Measurements from ENCODE around the gene CDC5L. TPM values are rescaled to one million over a fixed set of nuclear protein-coding genes. Genes with fewer than 3 reads are reported as not detected.
A peak's percentile ranks its signal among the peaks of the same experiment; 100 is the strongest.

CDC5L gene
- total RNA-seq, 1 experiment from 2014 or later = 23.8 TPM

- no peak for DNase-seq
- POLR2A ChIA-PET = no interaction called here
- CTCF ChIA-PET = no interaction called here
- Histone ChIP-seq H3K4me1 (no peaks in the 10 kb centered on the region), H3K9me3 (no peaks in the 10 kb centered on the region), H3K27me3 (replicated peaks; ENCODE audit: control insufficient read depth, insufficient read depth, low read length) (no peaks in the 10 kb centered on the region), H3K36me3 (ENCODE audit: control insufficient read depth, insufficient read depth, low read length) (peaks cover 4% of the 10 kb centered on the region), H3K4me3 (ENCODE audit: low read depth, low read length) (no peak overlapping the region)
- H3K27me3 Mint-ChIP-seq (ENCODE audit: insufficient read depth, unreplicated experiment) = no peaks in the 10 kb centered on the region
- TF ChIP-seq, protein P1, sequence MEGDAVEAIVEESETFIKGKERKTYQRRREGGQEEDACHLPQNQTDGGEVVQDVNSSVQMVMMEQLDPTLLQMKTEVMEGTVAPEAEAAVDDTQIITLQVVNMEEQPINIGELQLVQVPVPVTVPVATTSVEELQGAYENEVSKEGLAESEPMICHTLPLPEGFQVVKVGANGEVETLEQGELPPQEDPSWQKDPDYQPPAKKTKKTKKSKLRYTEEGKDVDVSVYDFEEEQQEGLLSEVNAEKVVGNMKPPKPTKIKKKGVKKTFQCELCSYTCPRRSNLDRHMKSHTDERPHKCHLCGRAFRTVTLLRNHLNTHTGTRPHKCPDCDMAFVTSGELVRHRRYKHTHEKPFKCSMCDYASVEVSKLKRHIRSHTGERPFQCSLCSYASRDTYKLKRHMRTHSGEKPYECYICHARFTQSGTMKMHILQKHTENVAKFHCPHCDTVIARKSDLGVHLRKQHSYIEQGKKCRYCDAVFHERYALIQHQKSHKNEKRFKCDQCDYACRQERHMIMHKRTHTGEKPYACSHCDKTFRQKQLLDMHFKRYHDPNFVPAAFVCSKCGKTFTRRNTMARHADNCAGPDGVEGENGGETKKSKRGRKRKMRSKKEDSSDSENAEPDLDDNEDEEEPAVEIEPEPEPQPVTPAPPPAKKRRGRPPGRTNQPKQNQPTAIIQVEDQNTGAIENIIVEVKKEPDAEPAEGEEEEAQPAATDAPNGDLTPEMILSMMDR (IDR thresholded peaks at IDR 0.05; ENCODE audit: insufficient read depth in 1 of 2, low read depth in 1 of 2, low read length in 1 of 2, severe bottlenecking in 1 of 2, unreplicated experiment in 1 of 2) = no peak
- H3K4me3 Mint-ChIP-seq (ENCODE audit: unreplicated experiment) = no peak overlapping the region
- H3K27ac Mint-ChIP-seq (ENCODE audit: unreplicated experiment) = no peak overlapping the region
- no peaks in the 10 kb centered on the region for H3K4me1 Mint-ChIP-seq (ENCODE audit: low read depth, unreplicated experiment)
- H3K36me3 Mint-ChIP-seq (ENCODE audit: insufficient read depth, unreplicated experiment) = peaks cover 76% of the 10 kb centered on the region
- intact Hi-C loops (cut with micrococcal nuclease; ENCODE audit: unreplicated experiment) = no loop called here
- no TSS peak for BruUV-seq (replicated peaks)
- H3K9me3 Mint-ChIP-seq (ENCODE audit: unreplicated experiment) = no peaks in the 10 kb centered on the region
Measured at GRCh38 chr6:44395501-44395900, 8.0 kb downstream of the CDC5L start.

DNA sequence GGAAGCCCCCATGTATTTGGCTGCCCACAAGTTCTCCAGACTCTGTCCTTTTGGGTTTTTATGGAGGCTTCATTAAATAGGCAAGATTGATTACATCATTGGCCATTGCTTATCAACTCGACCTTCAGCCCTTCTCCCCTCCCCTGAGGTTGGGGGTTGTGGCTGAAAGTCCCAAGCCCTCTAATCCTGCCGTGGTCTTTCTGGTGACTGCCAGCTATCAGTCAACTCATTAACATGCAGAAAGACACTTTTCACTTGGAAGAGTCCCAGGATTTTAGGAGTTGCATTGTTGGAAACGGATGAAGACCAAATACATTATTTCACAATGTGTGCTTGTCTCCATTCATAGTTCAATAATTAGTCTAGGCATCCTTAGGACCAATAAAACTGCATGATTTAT lies 9.5 kb downstream of the CDC5L start:
- no peaks in the 10 kb centered on the region for H3K4me1 Mint-ChIP-seq (ENCODE audit: low read depth, unreplicated experiment)
- no peaks in the 10 kb centered on the region for H3K4me1 ChIP-seq
- H3K27ac Mint-ChIP-seq (ENCODE audit: unreplicated experiment) = no peak overlapping the region
- no peak for DNase-seq
- H3K27me3 ChIP-seq (replicated peaks; ENCODE audit: control insufficient read depth, insufficient read depth, low read length) = no peaks in the 10 kb centered on the region
- intact Hi-C loops (cut with micrococcal nuclease; ENCODE audit: unreplicated experiment) = no loop called here
- POLR2A ChIA-PET = no interaction called here
- no peaks in the 10 kb centered on the region for H3K27me3 Mint-ChIP-seq (ENCODE audit: insufficient read depth, unreplicated experiment)
- TF ChIP-seq, protein P1 (IDR thresholded peaks at IDR 0.05; ENCODE audit: insufficient read depth in 1 of 2, low read depth in 1 of 2, low read length in 1 of 2, severe bottlenecking in 1 of 2, unreplicated experiment in 1 of 2) = no peak
- no peaks in the 10 kb centered on the region for H3K9me3 ChIP-seq
- H3K36me3 ChIP-seq (ENCODE audit: control insufficient read depth, insufficient read depth, low read length) = peaks cover 4% of the 10 kb centered on the region
- no peaks in the 10 kb centered on the region for H3K9me3 Mint-ChIP-seq (ENCODE audit: unreplicated experiment)
- no TSS peak for BruUV-seq (replicated peaks)
- CTCF ChIA-PET = no interaction called here
- no peak overlapping the region for H3K4me3 ChIP-seq (ENCODE audit: low read depth, low read length)
- no peak overlapping the region for H3K4me3 Mint-ChIP-seq (ENCODE audit: unreplicated experiment)
- H3K36me3 Mint-ChIP-seq (ENCODE audit: insufficient read depth, unreplicated experiment) = peaks cover 73% of the 10 kb centered on the region

- intact Hi-C loops (cut with micrococcal nuclease; ENCODE audit: unreplicated experiment) = no loop called here
- Mint-ChIP-seq H3K4me3 (ENCODE audit: unreplicated experiment) (no peak overlapping the region), H3K36me3 (ENCODE audit: insufficient read depth, unreplicated experiment) (peaks cover 67% of the 10 kb centered on the region), H3K27ac (ENCODE audit: unreplicated experiment) (no peak overlapping the region), H3K4me1 (ENCODE audit: low read depth, unreplicated experiment) (no peaks in the 10 kb centered on the region), H3K27me3 (ENCODE audit: insufficient read depth, unreplicated experiment) (no peaks in the 10 kb centered on the region), H3K9me3 (ENCODE audit: unreplicated experiment) (no peaks in the 10 kb centered on the region)
- DNase-seq = peak in 1 of 2 experiments; percentile 9
- Histone ChIP-seq H3K36me3 (ENCODE audit: control insufficient read depth, insufficient read depth, low read length) (peaks cover 4% of the 10 kb centered on the region), H3K27me3 (replicated peaks; ENCODE audit: control insufficient read depth, insufficient read depth, low read length) (no peaks in the 10 kb centered on the region), H3K4me3 (ENCODE audit: low read depth, low read length) (no peak overlapping the region), H3K9me3 (no peaks in the 10 kb centered on the region), H3K4me1 (no peaks in the 10 kb centered on the region)
- TF ChIP-seq, protein P1 (IDR thresholded peaks at IDR 0.05; ENCODE audit: insufficient read depth in 1 of 2, low read depth in 1 of 2, low read length in 1 of 2, severe bottlenecking in 1 of 2, unreplicated experiment in 1 of 2) = peak in 1 of 2 experiments; percentile 10
- ChIA-PET CTCF (interaction anchor here (0.5 kb wide), 1 partner anchor 78 kb away, joined by 3 read pairs; no protein-coding TSS in a partner anchor), POLR2A (no interaction called here)
- TSS peak; percentile 6 for BruUV-seq (replicated peaks)
Measured at GRCh38 chr6:44397424-44398164, 10.1 kb downstream of the CDC5L start.
